HG03103 (cell line): ENCODE measurements around the gene NR1H4.
"Not testable (repeated sequence)": the region's sequence is repeated elsewhere in the genome, so short reads cannot be mapped to it uniquely, and the experiment has no call there.

Source experiments
- ATAC-seq: cut with Tn5 transposase; IDR thresholded peaks from one replicate; pipeline ENCODE4 v1.9.1; 2021; ENCODE audit warnings: low read depth; ENCODE audit not compliant: unreplicated experiment

NR1H4 gene

GRCh38 chr12:100473716-100474150, at the start of gene NR1H4:
NR1H4 (plus strand) TSS chr12:100473866; CDS start chr12:100493324, 19,458 bp downstream.
- no peak for ATAC-seq

DNA sequence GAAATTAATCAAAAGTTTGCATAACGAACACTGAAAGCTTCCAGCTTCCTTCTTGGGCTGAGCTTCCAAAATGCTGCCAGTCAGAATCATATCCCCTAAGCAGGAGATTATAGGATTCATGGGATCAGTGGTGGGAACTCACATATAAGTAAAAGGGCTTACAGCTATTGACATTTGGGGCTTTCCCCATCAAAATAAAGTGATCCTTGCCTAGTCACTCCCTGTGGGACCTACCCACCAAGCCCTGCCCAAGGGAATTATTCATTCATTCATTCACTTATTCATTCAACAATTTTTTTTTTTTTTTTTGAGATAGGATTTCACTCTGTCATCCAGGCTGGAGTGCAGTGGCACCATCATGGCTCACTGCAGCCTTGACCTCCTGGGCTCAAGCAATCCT, 47.5 kb upstream of the NR1H4 start:
- no peak for ATAC-seq

DNA sequence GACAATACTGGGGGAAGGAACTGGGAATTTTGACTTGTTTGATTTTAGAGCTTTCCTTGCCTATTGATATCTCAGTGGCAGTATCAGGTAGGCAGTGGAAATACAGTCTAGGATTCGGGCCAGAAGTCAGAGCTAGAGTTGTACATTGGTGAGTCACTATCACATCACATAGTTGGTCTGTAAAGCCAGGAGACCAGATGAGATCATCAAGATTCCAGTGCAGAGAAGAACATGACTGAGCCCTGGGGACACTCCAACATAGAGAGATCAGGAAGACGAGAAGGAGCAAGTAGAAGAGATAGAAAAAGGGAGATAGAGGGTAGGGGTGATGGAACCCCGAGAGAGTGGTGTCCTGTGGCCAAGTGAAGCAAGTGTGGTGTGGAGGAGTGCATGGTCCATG, 46.6 kb upstream of the NR1H4 start:
- no peak for ATAC-seq

DNA sequence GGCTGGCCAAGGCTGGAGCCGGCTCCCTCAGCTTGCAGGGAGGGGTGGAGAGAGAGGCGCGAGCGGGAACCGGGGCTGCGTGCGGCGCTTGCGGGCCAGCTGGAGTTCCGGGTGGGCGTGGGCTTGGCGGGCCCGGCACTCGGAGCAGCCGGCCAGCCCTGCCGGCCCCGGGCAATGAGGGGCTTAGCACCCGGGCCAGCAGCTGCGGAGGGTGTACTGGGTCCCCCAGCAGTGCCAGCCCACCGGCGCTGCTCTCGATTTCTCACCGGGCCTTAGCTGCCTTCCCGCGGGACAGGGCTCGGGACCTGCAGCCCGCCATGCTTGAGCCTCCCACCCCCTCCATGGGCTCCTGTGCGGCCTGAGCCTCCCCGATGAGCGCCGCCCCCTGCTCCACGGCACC, 43.4 kb upstream of the NR1H4 start:
- ATAC-seq = not testable (repeated sequence)

DNA sequence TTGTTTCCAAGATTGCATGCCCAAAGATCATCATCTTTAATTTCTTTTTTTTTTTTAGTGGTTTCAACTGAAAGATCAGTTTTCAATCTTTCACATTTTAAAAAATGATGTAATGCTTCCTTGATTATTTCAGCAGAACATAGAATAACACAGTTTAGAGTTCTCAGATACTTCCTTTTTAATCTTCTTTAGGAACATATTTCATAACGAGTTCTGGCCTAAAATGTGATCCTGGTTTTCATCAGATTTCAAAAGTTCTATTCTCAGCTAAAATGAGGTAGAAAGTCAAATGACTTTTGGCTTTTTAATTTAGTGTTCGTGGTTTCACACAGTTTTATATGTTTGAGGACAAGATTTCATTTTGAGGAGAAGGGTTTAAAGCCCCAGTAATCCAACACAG, 40.0 kb upstream of the NR1H4 start:
- no peak for ATAC-seq

GRCh38 chr12:100434177-100434576, 39.5 kb upstream of the NR1H4 start:
- ATAC-seq = no peak

DNA sequence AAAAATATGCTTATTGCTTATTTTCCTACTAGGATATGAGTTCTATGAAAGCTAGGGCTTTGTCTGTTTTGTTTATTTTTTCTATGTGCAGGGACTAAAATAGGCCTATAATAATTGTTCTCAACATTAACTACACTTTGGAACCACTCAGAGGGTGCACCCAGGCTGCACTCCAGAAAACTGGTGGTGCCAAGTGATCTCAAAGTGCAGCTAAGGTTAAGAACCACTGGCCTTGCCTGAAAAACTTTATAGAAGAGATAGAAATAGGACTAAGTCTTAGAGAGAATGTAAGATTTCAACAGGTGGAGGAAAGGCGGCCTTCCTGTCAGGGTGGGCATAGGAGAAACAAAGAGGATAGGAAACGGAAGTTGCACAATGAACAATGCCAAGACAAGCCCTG, 37.7 kb upstream of the NR1H4 start:
- no peak for ATAC-seq

GRCh38 chr12:100437038-100437841, 36.4 kb upstream of the NR1H4 start:
- no peak for ATAC-seq

GRCh38 chr12:100439797-100440196, 33.9 kb upstream of the NR1H4 start:
- no peak for ATAC-seq

DNA sequence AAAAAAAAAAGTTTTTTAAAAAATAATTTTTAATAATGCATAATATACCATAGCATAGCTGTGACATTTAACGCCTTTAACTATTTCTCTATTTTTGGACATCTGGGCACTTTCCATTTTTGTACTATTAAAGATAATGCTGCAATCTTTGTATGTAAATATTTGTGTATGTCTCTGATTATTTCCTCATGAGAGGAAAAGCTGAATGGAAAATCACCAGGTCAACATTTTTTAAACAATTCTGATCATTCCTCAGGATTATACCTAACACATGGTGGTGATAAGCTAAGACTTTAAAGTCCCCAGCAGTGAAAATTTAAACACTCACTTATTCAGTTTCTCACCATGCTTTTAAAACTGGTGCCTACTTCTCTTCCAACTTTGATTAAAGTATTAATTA, 31.3 kb upstream of the NR1H4 start:
- no peak for ATAC-seq

DNA sequence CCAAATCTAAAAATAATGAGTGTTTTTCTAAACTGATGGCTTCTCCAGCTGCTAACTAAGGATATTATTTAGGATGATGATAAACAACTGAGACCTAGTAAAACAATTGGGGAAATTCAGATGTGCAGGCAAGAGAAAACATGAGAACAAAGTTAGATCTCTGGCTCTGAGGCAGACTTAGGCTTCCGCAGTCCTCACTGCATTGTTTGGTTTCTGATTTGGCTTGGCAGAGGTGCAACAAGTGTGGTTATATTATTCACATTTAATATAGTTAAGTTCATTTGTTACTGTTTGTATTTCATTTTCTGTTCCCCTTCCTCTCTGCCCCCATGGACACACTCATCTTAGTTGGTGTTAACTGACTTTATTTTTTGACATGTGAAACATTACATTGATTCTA, 30.2 kb upstream of the NR1H4 start:
- no peak for ATAC-seq

GRCh38 chr12:100445081-100445481, 28.6 kb upstream of the NR1H4 start:
- ATAC-seq = no peak

DNA sequence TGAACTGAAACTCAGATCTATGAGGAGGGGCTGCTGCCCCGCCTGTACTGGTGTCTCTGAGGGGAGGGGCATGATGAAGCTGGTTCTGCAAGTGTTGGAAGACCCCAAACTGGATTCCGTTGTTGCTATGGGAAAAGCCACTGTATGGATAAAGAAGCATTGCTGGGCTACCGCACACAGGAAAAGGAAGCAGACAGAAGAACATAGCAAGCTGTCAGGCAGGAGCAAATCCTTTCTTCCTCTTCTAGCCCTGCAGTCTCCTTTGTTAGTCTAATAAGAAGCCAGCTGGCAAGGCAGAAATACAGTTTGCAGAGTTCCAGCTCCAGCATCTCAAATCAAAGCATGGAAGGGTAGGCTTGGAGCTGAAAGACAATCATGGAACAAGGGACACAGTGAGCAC, 26.3 kb upstream of the NR1H4 start:
- ATAC-seq = no peak

DNA sequence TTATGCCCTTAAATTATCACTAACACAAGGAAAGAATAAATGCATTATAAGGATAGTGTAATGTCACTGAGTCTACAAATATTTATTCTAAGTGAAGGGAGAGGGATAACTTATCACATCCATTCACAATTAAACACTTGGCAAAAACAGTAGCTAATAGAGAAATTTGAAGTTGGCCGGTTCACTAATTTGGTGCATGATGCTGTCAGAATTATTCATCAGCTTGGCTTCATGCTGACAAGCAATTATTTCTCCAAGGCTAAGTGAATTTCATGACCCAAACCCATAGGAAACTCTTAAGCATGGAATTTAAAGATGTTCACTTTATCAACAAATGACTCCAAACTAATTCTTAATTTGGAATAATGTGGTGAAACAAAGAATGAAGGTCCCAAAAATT, 25.0 kb upstream of the NR1H4 start:
- ATAC-seq = no peak

- ATAC-seq = no peak
These were observed 22.9 kb upstream of the NR1H4 start for GRCh38 chr12:100450735-100451134.

- no peak for ATAC-seq
These were observed 19.7 kb upstream of the NR1H4 start for GRCh38 chr12:100453951-100454350.

DNA sequence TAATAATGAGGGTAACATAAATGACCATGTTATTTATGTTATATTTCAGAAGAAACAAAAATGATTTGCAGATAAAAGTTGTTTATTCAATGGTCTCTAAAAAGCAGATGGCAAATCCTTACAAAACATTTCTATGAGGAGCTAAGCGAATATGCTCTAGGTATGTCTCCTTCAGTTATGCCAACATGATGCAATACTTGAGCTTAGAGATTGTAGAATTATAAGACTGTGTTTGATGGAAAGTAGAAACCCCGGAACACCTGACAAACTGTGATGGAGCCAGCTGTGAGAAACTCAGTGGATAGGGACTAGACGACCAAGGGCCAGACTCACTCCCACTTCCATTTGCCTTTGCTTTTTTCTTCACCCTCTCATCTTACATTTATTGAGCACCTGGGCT, 17.8 kb upstream of the NR1H4 start:
- no peak for ATAC-seq

DNA sequence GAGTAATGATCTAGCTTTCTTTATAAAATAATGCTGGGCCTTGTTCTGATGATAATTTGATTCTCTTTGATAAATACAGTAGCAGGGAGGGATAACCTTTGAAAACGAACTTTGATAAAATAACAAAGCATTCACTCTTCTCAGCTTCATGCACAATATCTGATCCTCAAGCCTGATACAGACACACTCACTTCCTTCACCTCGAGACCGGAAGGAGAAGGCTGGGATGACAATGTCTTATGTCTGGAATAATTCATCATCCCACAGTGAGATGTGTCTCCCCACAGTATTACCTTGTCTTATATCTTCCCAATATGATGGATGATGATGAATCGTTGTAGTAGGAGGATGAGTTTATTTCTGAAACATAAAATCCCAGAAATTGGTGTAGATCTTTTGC, 15.5 kb upstream of the NR1H4 start:
- ATAC-seq = no peak

GRCh38 chr12:100460702-100461101, 13.0 kb upstream of the NR1H4 start:
- ATAC-seq = no peak

GRCh38 chr12:100461330-100461973, 12.2 kb upstream of the NR1H4 start:
- ATAC-seq = no peak

DNA sequence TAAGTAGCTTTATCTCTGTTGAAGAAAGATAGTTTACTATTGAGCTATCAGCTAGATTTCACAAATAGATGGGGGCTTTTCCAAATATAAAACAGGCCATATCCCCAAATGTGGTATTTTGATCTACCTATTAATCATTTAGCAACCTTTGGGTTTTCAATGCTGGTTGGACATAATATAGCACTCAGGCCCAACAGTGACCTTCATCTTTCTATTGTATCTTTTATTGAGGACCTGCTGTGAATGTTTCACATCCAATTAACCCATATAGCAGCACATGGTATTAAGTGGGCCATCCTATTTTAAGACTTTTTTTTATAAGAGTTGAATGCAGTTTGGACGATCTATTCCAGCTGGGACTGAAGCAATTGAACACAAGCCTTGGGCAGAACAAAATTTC, 10.0 kb upstream of the NR1H4 start:
- ATAC-seq = no peak

DNA sequence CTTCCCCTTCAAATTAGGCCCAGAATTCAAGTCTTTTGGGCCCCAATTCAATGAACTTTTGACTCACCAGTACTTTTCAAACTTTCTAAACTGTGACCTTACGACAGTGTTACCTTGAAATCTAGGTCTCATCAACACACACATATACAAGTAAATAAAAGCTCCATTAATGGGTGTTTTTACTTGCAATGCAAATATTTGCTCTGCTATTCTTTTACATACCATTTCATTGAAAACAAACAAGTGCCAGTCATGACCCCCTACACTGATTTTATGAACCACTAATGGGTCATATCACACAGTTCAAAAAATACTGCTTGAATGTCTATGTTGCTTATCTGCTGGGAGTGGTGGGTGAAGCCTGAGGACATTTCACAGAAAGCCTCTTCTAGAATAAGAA, 9.1 kb upstream of the NR1H4 start:
- ATAC-seq = no peak
